ENCODE data around the gene RO60. TPM values are rescaled to one million over a fixed set of nuclear protein-coding genes. Genes with fewer than 3 reads are reported as not detected.
"Not testable (repeated sequence)": the region's sequence is repeated elsewhere in the genome, so short reads cannot be mapped to it uniquely, and the experiment has no call there.

Gene RO60
- total RNA-seq, 4 donors from 2014 or later, result 112 to 277 (median 168) TPM

DNA sequence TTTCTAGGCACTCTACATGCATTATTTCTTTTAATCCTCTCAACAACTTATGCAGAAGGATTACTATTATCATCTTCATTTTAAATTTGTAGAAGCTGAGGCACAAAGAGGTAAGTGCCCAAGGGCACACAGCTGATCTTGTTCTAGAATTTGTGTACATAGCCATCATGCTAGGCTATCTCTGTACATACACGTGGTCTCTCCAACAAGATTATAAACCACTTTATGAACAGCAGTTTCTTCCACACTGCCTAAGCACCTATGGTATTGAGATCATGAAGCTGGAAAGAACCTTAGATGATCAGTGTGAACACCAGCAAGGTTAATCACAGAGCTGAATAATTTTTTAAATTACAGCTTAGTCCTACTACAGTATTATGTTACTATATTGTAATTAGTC, 29.1 kb upstream of the RO60 start:
- no peak for DNase-seq (ENCODE audit: extremely low spot score)
- Histone ChIP-seq H3K9me3 (no peaks in the 10 kb centered on the region), H3K4me3 (no peak overlapping the region), H3K36me3 (peaks cover 6 to 32% (median 12%) of the 10 kb centered on the region in 4 donors), H3K4me1 (no peaks in the 10 kb centered on the region), H3K27ac (replicated peaks in 1 of 4) (no peak overlapping the region), H3K27me3 (no peaks in the 10 kb centered on the region)
- TF ChIP-seq, protein P1, sequence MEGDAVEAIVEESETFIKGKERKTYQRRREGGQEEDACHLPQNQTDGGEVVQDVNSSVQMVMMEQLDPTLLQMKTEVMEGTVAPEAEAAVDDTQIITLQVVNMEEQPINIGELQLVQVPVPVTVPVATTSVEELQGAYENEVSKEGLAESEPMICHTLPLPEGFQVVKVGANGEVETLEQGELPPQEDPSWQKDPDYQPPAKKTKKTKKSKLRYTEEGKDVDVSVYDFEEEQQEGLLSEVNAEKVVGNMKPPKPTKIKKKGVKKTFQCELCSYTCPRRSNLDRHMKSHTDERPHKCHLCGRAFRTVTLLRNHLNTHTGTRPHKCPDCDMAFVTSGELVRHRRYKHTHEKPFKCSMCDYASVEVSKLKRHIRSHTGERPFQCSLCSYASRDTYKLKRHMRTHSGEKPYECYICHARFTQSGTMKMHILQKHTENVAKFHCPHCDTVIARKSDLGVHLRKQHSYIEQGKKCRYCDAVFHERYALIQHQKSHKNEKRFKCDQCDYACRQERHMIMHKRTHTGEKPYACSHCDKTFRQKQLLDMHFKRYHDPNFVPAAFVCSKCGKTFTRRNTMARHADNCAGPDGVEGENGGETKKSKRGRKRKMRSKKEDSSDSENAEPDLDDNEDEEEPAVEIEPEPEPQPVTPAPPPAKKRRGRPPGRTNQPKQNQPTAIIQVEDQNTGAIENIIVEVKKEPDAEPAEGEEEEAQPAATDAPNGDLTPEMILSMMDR (IDR thresholded peaks at IDR 0.05), result no peak
- TF ChIP-seq POLR2A (IDR thresholded peaks at IDR 0.05; ENCODE audit: low read depth) (no peak), POLR2AphosphoS5 (IDR thresholded peaks at IDR 0.05) (no peak), EP300 (IDR thresholded peaks at IDR 0.05) (no peak)
- 76% methylated on average over 1 of the region's 1 CpG for WGBS
- intact Hi-C loops (cut with DNase I), result no loop called here

DNA sequence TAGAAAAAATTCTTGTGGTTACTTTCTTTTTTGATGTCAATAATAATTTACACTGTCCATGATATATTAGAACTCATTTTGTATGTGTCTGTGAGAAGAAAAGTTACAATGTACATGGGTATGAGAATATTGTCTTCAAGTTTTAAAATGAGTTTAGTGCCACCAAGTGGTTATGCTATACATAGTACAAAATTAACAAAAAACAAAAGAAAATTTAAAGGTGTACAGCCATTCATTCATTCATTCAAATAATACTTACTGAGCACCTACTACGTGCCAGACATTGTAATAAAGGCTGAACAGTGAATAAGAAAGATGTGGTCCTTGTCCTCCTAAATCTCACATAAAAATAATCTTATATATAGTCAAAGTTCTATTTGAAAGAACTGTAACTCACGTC, 28.0 kb upstream of the RO60 start:
- TF ChIP-seq EP300 (IDR thresholded peaks at IDR 0.05), result no peak
- TF ChIP-seq POLR2A (IDR thresholded peaks at IDR 0.05; ENCODE audit: low read depth), result no peak
- TF ChIP-seq POLR2AphosphoS5 (IDR thresholded peaks at IDR 0.05), result no peak
- TF ChIP-seq, protein P1 (IDR thresholded peaks at IDR 0.05), result peak; percentile 30 to 33 (median 31)
- no peak overlapping the region for H3K27ac ChIP-seq (replicated peaks in 1 of 4)
- no peak overlapping the region for H3K4me3 ChIP-seq
- no peaks in the 10 kb centered on the region for H3K4me1 ChIP-seq
- peaks cover 0 to 23% (median 12%) of the 10 kb centered on the region in 4 donors for H3K36me3 ChIP-seq
- no peaks in the 10 kb centered on the region for H3K9me3 ChIP-seq
- no peak for DNase-seq (ENCODE audit: extremely low spot score)
- WGBS, result 83% methylated on average over 2 of the region's 2 CpGs
- no peaks in the 10 kb centered on the region for H3K27me3 ChIP-seq
- intact Hi-C loops (cut with DNase I), result no loop called here

DNA sequence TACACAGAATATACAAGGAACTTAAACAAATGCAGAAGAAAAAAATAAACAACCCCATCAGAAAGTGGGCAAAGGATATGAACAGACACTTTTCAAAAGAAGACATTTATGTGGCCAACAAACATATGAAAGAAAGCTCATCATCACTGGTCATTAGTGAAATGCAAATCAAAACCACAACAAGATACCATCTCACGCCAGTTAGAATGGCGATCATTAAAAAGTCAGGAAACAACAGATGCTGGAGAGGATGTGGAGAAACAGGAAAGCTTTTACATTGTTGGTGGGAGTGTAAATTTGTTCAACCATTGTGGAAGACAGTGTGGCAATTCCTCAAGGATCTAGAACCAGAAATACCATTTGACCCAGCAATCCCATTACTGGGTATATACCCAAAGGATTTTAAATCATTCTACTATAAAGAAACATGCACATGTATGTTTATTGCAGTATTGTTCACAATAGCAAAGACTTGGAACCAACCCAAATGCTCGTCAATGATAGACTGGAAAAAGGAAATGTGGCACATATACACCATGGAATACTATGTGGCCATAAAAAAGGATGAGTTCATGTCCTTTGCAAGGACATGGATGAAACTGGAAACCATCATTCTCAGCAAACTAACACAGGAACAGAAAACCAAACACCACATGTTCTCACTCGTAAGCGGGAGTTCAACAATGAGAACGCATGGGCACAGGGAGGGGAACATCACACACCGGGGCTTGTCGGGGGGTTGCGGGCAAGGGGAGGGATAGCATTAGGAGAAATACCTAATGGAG, 26.6 kb upstream of the RO60 start:
- H3K4me3 ChIP-seq; intact Hi-C loops (cut with DNase I); H3K9me3 ChIP-seq; H3K27ac ChIP-seq (replicated peaks in 1 of 4); H3K36me3 ChIP-seq; H3K27me3 ChIP-seq; DNase-seq (ENCODE audit: extremely low spot score); H3K4me1 ChIP-seq: not testable (repeated sequence)
- 95% methylated on average over 9 of the region's 9 CpGs for WGBS

DNA sequence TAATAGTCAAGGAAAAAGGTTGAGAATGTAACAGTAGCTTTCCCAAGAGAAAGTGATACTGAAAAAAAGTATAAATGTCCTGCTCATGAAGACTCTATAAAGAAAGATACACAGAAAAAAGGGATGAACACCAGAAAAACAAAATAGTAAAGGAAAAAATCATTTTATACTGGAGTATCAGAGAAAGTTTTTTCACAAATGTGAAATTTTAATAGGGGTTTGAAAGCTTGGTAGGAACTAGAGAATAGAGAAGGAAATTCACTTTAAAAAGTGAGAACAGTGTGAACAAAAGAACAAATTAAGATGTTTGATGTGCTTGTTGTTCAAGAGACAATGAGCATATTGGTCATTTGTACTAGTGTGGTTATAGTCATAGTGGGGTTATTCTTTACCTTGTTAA, 25.8 kb upstream of the RO60 start:
- Histone ChIP-seq H3K36me3 (peaks cover 0 to 5% (median 0%) of the 10 kb centered on the region in 4 donors), H3K4me1 (no peaks in the 10 kb centered on the region), H3K9me3 (no peaks in the 10 kb centered on the region), H3K4me3 (no peak overlapping the region), H3K27me3 (no peaks in the 10 kb centered on the region), H3K27ac (replicated peaks in 1 of 4) (no peak overlapping the region)
- no peak for DNase-seq (ENCODE audit: extremely low spot score)
- intact Hi-C loops (cut with DNase I), result no loop called here
- TF ChIP-seq POLR2AphosphoS5 (IDR thresholded peaks at IDR 0.05), result no peak
- no peak for TF ChIP-seq POLR2A (IDR thresholded peaks at IDR 0.05; ENCODE audit: low read depth)
- TF ChIP-seq, protein P1 (IDR thresholded peaks at IDR 0.05), result no peak

DNA sequence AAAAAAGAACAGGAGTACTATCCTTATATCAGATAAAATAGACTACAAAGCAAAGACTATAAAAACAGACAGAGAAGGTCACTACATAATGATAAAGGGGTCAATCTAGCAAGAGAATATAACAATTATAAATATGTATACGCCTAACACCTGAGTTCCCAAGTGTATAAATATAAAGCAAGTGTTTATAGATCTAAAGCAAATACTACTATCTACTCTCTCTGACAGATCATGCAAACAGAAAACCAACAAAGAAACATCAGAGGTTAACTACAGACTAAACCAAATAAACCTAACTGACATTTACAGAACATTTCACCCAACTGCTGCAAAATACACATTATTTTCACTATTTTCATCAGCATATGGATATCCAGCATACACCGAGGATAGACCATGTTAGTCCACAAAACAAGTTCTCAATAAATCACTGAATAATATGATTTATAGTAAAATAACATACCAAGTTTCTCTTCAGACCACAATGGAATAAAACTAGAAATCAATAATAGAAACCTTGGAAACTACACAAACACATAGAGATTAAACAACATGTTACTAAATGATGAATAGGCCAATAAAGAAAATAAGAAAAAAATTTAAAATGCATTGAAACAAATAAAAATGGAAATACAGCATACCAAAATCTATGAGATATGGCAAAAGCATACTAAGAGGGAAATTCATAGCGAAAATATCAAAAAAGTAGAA, 22.9 kb upstream of the RO60 start:
- H3K4me1 ChIP-seq, result no peaks in the 10 kb centered on the region
- H3K27me3 ChIP-seq, result no peaks in the 10 kb centered on the region
- 93% methylated on average over 3 of the region's 3 CpGs for WGBS
- no peaks in the 10 kb centered on the region for H3K36me3 ChIP-seq
- H3K27ac ChIP-seq (replicated peaks in 1 of 4), result no peak overlapping the region
- intact Hi-C loops (cut with DNase I), result no loop called here
- TF ChIP-seq EP300 (IDR thresholded peaks at IDR 0.05), result no peak
- H3K9me3 ChIP-seq, result no peaks in the 10 kb centered on the region
- DNase-seq (ENCODE audit: extremely low spot score), result no peak
- no peak overlapping the region for H3K4me3 ChIP-seq
